Endothelial cell of umbilical vein (primary cell): Measurements from ENCODE around the gene RGSL1. TPM values are rescaled to one million over a fixed set of nuclear protein-coding genes. Genes with fewer than 3 reads are reported as not detected.

Experiments used
- BruUV-seq: library from RNA; stranded (reverse); fragments of 400-500 nt; replicated peaks from 2 replicates; lab custom pipeline; 2021; lab: Mats Ljungman, UMichigan
- CTCF ChIA-PET: fragments of 300-600, 350-600 bp; sonication (Branson Sonifier 250); formaldehyde crosslinking; loops from one replicate; lab custom pipeline; 2021; ENCODE audit warnings: antibody characterized with exemption, inconsistent platforms; lab: Charles Lee
- POLR2A ChIA-PET: fragments of 300-600, 350-600 bp; sonication (Branson Sonifier 250); formaldehyde crosslinking; loops from one replicate; lab custom pipeline; 2021; ENCODE audit warnings: antibody characterized with exemption, inconsistent platforms; lab: Charles Lee
- DNase-seq: peaks from one replicate; pipeline ENCODE4 v3.0.0-alpha.2; 2011; ENCODE audit warnings: low read depth, low spot score
- FAIRE-seq: peaks from 2 replicates; lab custom pipeline; 2011; peaks lifted over from hg19 to GRCh38; lab: Jason Lieb, UNC
- H2AFZ ChIP-seq: 2 replicates; pipeline ENCODE4 v1.6.0; 2012; ENCODE audit warnings: low read depth, low read length, control low read depth, inconsistent platforms
- H3K27ac ChIP-seq: 2 replicates; pipeline ENCODE4 v1.5.1; 2011; ENCODE audit warnings: low read depth, mild to moderate bottlenecking, control low read depth, low read length, moderate library complexity; ENCODE audit not compliant: insufficient read depth
- H3K27me3 ChIP-seq, 2 experiments: 2 replicates each; pipeline versions ENCODE4 v1.6.0 to v1.6.1; 2011; ENCODE audit warnings: low read length in 2 of 2, mixed read lengths in 1 of 2; ENCODE audit not compliant: control insufficient read depth in 2 of 2, insufficient read depth in 2 of 2
- H3K36me3 ChIP-seq, 2 experiments: 2 replicates in 1 of 2; 3 replicates in 1 of 2; pipeline ENCODE4 v1.5.1; 2011; ENCODE audit warnings: low read length in 2 of 2, mild to moderate bottlenecking in 1 of 2, moderate library complexity in 1 of 2; ENCODE audit not compliant: control insufficient read depth in 2 of 2, insufficient read depth in 2 of 2; ENCODE audit errors: extremely low read depth in 1 of 2
- H3K4me1 ChIP-seq: 3 replicates; pipeline ENCODE4 v1.5.1; 2011; ENCODE audit warnings: mild to moderate bottlenecking, low read length; ENCODE audit not compliant: control insufficient read depth, insufficient read depth; ENCODE audit errors: extremely low read depth
- H3K4me2 ChIP-seq: 2 replicates; pipeline ENCODE4 v1.6.1; 2011; ENCODE audit warnings: low read length, control low read depth, mixed read lengths; ENCODE audit not compliant: insufficient read depth
- H3K4me3 ChIP-seq, 3 experiments: fragments of 200-600 bp in 1 of 3; sonication (generic), shearing (Covaris generic) in 1 of 3; replicated peaks in 1 of 3; 2 replicates each; pipeline ENCODE4 v1.5.1; 2011 to 2016; ENCODE audit warnings: control low read depth in 3 of 3, low read length in 3 of 3, mild to moderate bottlenecking in 2 of 3, inconsistent platforms in 1 of 3, low read depth in 1 of 3, moderate library complexity in 1 of 3; ENCODE audit not compliant: insufficient read depth in 1 of 3
- H3K79me2 ChIP-seq: 2 replicates; pipeline ENCODE4 v1.6.0; 2012; ENCODE audit warnings: low read length, inconsistent platforms; ENCODE audit not compliant: control insufficient read depth, insufficient read depth
- H3K9ac ChIP-seq: replicated peaks from 2 replicates; pipeline ENCODE3; 2011; ENCODE audit warnings: low read length, control low read depth; ENCODE audit not compliant: insufficient read depth; ENCODE audit errors: extremely low read depth
- H3K9me1 ChIP-seq: replicated peaks from 3 replicates; pipeline ENCODE4 v1.6.0; 2011; ENCODE audit warnings: mild to moderate bottlenecking, low read length; ENCODE audit not compliant: control insufficient read depth, insufficient read depth; ENCODE audit errors: extremely low read depth
- H3K9me3 ChIP-seq: replicated peaks from 2 replicates; pipeline ENCODE4 v1.5.1; 2012; ENCODE audit warnings: low read length, inconsistent platforms; ENCODE audit not compliant: control insufficient read depth, insufficient read depth
- H4K20me1 ChIP-seq: replicated peaks from 2 replicates; pipeline ENCODE3; 2011; ENCODE audit warnings: mild to moderate bottlenecking, low read length; ENCODE audit not compliant: control insufficient read depth, insufficient read depth; ENCODE audit errors: extremely low read depth
- FOS ChIP-seq: IDR thresholded peaks from 2 replicates; pipeline ENCODE4 v1.6.1; 2011; ENCODE audit warnings: mild to moderate bottlenecking, low read length, moderate library complexity, borderline replicate concordance; ENCODE audit not compliant: insufficient read depth
- GATA2 ChIP-seq: IDR thresholded peaks from 2 replicates; pipeline ENCODE4 v1.7.0; 2011; ENCODE audit warnings: low read depth, mild to moderate bottlenecking, moderate library complexity, mixed read lengths, low read length; ENCODE audit not compliant: insufficient read length, insufficient read depth
- JUN ChIP-seq: IDR thresholded peaks from 2 replicates; pipeline ENCODE4 v1.6.1; 2011; ENCODE audit warnings: borderline replicate concordance, low read depth; ENCODE audit not compliant: insufficient read length, insufficient read depth
- MYC ChIP-seq: IDR thresholded peaks from one replicate; pipeline ENCODE4 v1.6.1; 2011; ENCODE audit warnings: mild to moderate bottlenecking, low read depth, low read length
- POLR2A ChIP-seq: IDR thresholded peaks from 2 replicates; pipeline ENCODE4 v1.6.1; 2012; ENCODE audit warnings: low read depth, mild to moderate bottlenecking, control low read depth, low read length
- dilution Hi-C: fragments of 300-500 bp; cut with MboI; formaldehyde crosslinking; loops from one replicate; pipeline ENCODE4 v1.15.0; 2019; ENCODE audit warnings: low sequenced_read_pairs; ENCODE audit not compliant: extremely low pct_ligation_motif_present
- intact Hi-C: fragments of 100-400 bp; cut with micrococcal nuclease; formaldehyde crosslinking; loops from one replicate; pipeline ENCODE4 v1.10.0; 2022
- polyA plus RNA-seq, 4 experiments: library from polyadenylated mRNA; depleted of rRNA in 3 of 4; stranded (reverse) in 3 of 4; unstranded in 1 of 4; fragments of >200 nt; gene quantifications; 2 replicates each; pipeline versions ENCODE4 v1.2.1 to v1.2.3, GENCODE V29; 2011 to 2012; ENCODE audit warnings: missing spikeins in 1 of 4
- total RNA-seq: library from RNA; stranded (reverse); gene quantifications from 2 replicates; pipeline ENCODE4 v1.2.3, GENCODE V29; 2021
- TF ChIP-seq, protein P1 (sequence below): IDR thresholded peaks from 2 replicates; pipeline ENCODE4 v1.6.1; 2011; ENCODE audit not compliant: insufficient read depth, insufficient read length
- TF ChIP-seq, protein P2 (sequence below), 2 donors: IDR thresholded peaks; 1 replicate in 1 of 2; 2 replicates in 1 of 2; pipeline ENCODE4 v1.5.1; 2011; ENCODE audit warnings: low read length in 2 of 2, mild to moderate bottlenecking in 2 of 2, moderate library complexity in 2 of 2, control low read depth in 1 of 2, inconsistent platforms in 1 of 2, low read depth in 1 of 2; ENCODE audit not compliant: insufficient read depth in 1 of 2; ENCODE audit errors: extremely low read depth in 1 of 2

Gene RGSL1
- total and polyA plus RNA-seq, 2 donors (not counting 3 experiments of a cell fraction or from before 2014, with no cell fraction given) = not detected

GRCh38 chr1:182433580-182433979 lies 16.4 kb upstream of the RGSL1 start:
- H3K27ac ChIP-seq = no peak overlapping the region
- no peak overlapping the region for H2AFZ ChIP-seq
- TF ChIP-seq JUN = no peak
- no peak for TF ChIP-seq POLR2A
- TF ChIP-seq GATA2 = no peak
- TF ChIP-seq, protein P1, sequence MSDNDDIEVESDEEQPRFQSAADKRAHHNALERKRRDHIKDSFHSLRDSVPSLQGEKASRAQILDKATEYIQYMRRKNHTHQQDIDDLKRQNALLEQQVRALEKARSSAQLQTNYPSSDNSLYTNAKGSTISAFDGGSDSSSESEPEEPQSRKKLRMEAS = no peak
- TF ChIP-seq FOS = no peak
- no peak for TF ChIP-seq MYC
- no peak overlapping the region for H3K4me3 ChIP-seq
- H3K36me3 ChIP-seq = no peaks in the 10 kb centered on the region
- ChIA-PET CTCF (no interaction called here), POLR2A (no interaction called here)
- H3K79me2 ChIP-seq = no peaks in the 10 kb centered on the region
- H3K4me1 ChIP-seq = no peaks in the 10 kb centered on the region
- no peak overlapping the region for H3K9ac ChIP-seq
- H3K27me3 ChIP-seq = no peaks in the 10 kb centered on the region
- no peak overlapping the region for H3K4me2 ChIP-seq
- H3K9me1 ChIP-seq = no peaks in the 10 kb centered on the region
- intact Hi-C loops = no loop called here
- DNase-seq (no peak), FAIRE-seq (no peak)
- BruUV-seq = no TSS peak
- dilution Hi-C loops = no loop called here
- H3K9me3 ChIP-seq = no peaks in the 10 kb centered on the region
- H4K20me1 ChIP-seq = no peaks in the 10 kb centered on the region

DNA sequence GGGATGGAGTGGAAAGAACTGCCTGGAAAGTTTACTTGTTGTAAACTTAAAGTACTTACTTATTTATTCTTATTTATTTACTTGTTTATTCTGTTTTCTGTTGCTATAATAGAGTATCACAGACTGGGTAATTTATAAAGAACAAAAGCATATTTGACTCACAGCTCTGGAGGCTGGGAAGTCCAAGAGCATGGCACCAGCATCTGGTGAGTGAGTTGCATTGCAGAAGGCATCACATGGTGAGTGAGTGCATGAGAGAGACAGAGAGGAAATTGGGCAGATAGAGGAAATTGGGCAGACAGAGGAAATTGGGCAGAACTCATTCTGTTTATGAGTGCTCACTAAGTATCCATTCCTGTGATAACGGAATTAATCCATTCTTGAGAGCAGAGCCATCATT lies 11.6 kb upstream of the RGSL1 start:
- TF ChIP-seq, protein P1 = no peak
- TF ChIP-seq MYC = no peak
- TF ChIP-seq GATA2 = no peak
- TF ChIP-seq FOS = no peak
- TF ChIP-seq, protein P2, sequence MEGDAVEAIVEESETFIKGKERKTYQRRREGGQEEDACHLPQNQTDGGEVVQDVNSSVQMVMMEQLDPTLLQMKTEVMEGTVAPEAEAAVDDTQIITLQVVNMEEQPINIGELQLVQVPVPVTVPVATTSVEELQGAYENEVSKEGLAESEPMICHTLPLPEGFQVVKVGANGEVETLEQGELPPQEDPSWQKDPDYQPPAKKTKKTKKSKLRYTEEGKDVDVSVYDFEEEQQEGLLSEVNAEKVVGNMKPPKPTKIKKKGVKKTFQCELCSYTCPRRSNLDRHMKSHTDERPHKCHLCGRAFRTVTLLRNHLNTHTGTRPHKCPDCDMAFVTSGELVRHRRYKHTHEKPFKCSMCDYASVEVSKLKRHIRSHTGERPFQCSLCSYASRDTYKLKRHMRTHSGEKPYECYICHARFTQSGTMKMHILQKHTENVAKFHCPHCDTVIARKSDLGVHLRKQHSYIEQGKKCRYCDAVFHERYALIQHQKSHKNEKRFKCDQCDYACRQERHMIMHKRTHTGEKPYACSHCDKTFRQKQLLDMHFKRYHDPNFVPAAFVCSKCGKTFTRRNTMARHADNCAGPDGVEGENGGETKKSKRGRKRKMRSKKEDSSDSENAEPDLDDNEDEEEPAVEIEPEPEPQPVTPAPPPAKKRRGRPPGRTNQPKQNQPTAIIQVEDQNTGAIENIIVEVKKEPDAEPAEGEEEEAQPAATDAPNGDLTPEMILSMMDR (IDR thresholded peaks at IDR 0.05; ENCODE audit: extremely low read depth in 1 of 2, insufficient read depth in 1 of 2, low read depth in 1 of 2, low read length in 2 of 2) = no peak
- TF ChIP-seq JUN = no peak
- Histone ChIP-seq H3K79me2 (no peaks in the 10 kb centered on the region), H3K36me3 (no peaks in the 10 kb centered on the region), H3K9me1 (no peaks in the 10 kb centered on the region), H3K27ac (no peak overlapping the region), H3K9me3 (no peaks in the 10 kb centered on the region), H3K4me1 (no peaks in the 10 kb centered on the region), H4K20me1 (no peaks in the 10 kb centered on the region), H3K4me3 (no peak overlapping the region), H3K4me2 (no peak overlapping the region), H3K27me3 (no peaks in the 10 kb centered on the region), H3K9ac (no peak overlapping the region), H2AFZ (no peak overlapping the region)
- no peak for FAIRE-seq
- POLR2A ChIA-PET = no interaction called here
- no peak for DNase-seq
- dilution Hi-C loops (no loop called here), intact Hi-C loops (no loop called here)
- CTCF ChIA-PET = no interaction called here
- no TSS peak for BruUV-seq
